ENCODE results near the gene MTIF3.

The MTIF3 gene

DNA sequence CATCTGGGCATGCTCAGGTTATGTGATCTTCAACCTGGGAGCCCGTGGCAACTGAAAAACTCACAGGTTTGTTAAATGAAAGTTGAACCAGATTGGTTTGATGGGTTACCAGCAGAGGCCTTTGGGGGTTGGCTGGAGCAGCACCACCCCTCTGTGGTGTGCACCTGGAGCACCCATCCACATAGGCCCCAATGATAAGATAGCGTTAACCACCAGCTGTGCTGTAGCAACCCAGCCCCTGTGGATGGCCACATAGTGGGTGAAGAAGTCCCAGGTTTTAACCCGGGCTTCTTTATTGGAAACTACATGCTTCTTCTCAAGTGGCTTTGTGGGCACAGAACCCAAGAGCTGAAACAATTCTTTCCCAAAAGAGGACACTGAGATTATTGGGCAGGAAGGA, 22.6 kb upstream of the MTIF3 start:
- H3K9me3 Mint-ChIP-seq: no peaks in the 10 kb centered on the region
- no peak for DNase-seq
- no peak overlapping the region for H3K27ac Mint-ChIP-seq
- H3K4me1 Mint-ChIP-seq (ENCODE audit: low read depth): peaks cover 16% of the 10 kb centered on the region
- H3K36me3 Mint-ChIP-seq (ENCODE audit: low read depth): no peaks in the 10 kb centered on the region
- no peaks in the 10 kb centered on the region for H3K27me3 Mint-ChIP-seq
- H3K4me3 Mint-ChIP-seq: no peak overlapping the region

DNA sequence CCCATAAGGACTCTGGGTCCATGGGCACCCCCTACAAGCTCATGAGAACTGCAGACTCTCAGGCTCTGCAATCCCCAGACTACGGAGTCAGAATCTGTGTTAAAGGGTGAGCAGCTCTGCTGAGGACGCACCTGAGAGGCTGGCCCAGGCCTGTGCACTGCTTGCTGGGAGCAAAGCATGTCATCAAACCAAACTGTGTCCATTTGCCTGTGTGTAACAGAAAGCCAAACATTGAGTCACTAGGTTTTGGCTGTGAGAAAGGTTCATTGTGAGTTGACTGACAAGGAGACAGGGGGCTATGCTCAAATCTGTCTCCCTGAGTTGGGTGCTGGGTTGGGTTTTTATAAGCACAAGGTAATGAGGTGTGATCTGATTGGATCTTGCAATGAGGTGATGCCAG, 22.1 kb upstream of the MTIF3 start:
- Mint-ChIP-seq H3K27ac (no peak overlapping the region), H3K4me3 (no peak overlapping the region), H3K4me1 (ENCODE audit: low read depth) (peaks cover 11% of the 10 kb centered on the region)

DNA sequence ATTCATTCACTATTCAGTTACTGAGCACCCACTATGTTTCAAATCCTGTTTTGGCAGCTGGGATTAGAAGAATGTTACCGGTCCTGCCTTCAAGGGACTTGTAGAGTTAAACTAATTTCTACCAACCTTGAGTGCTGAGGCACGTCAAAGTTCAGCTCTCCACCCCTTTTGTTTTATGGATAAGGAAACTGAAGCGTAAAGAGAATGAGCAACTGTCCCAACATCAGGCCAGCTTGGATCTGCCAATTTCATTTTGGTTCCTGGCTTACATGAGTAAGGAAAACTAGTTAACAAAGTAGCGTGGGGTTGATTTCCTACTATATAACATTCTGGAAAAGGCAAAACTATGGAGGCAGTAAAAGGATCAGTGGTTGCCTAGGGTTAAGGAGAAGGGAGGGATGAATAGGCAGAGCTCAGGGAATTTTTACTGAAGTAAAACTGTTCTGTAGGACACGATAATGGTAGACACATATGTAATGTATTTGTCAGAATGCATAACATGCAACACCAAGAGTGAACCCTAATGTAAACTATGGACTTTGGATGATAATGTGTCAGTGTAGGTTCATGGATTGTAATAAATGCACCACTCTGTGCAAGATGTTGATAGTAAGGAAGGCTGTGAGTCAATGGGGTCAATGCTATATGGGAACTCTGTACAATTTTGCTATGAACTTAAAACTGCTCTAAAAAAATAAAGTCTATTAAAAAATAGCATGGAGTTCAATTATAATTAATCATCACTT, 19.9 kb upstream of the MTIF3 start:
- H3K36me3 Mint-ChIP-seq (ENCODE audit: low read depth): no peaks in the 10 kb centered on the region
- H3K27ac Mint-ChIP-seq: no peak overlapping the region
- no peak overlapping the region for H3K4me3 Mint-ChIP-seq
- no peaks in the 10 kb centered on the region for H3K9me3 Mint-ChIP-seq
- H3K4me1 Mint-ChIP-seq (ENCODE audit: low read depth): peaks cover 7% of the 10 kb centered on the region
- no peak for DNase-seq
- H3K27me3 Mint-ChIP-seq: no peaks in the 10 kb centered on the region

More for the DNA sequence above, 22.1 kb upstream of the MTIF3 start:
- no peak for DNase-seq
- no peaks in the 10 kb centered on the region for H3K9me3 Mint-ChIP-seq
- no peaks in the 10 kb centered on the region for H3K27me3 Mint-ChIP-seq
- no peaks in the 10 kb centered on the region for H3K36me3 Mint-ChIP-seq (ENCODE audit: low read depth)

DNA sequence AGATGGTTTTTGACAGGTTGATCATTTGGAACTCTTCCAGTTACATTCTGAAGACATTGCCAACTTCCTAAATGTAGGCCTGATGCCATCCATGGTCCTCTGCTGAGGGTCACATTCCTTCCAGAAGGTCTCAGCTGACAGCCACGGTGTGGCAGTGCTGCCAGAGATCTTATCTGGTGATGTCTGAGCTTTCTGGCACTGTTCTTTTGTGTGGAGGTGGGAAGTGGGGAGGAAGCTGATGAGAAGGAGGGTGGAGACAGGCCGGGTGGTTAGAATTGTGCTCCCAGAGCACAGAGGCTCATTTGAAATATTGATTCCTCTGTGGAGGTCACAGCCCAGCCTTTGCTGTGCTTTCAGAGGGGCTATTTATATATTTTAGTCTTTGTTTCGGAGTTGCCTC, 16.1 kb upstream of the MTIF3 start:
- Mint-ChIP-seq H3K9me3 (no peaks in the 10 kb centered on the region), H3K27ac (no peak overlapping the region), H3K27me3 (no peaks in the 10 kb centered on the region), H3K4me3 (no peak overlapping the region), H3K36me3 (ENCODE audit: low read depth) (no peaks in the 10 kb centered on the region), H3K4me1 (ENCODE audit: low read depth) (peaks cover 3% of the 10 kb centered on the region)
- no peak for DNase-seq

DNA sequence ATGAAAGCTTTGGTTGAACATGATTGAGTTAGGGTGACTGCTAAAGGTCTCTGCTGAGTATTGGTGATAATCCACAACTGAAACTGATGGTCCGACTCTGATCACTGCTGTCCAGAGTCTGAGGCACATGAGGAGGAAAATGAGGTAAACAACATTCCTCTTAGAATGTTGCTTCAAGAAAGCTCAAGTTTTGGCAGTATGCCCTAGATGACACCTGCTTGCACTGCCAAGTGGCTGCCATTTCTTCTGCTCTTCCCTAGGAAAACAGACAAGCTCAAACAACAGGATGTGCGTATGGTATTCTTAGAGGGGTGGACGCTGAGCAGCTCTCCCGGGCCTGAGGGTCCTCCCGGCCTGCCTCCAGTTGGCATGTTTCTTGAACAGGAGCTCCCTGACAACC, 15.2 kb upstream of the MTIF3 start:
- H3K4me1 Mint-ChIP-seq (ENCODE audit: low read depth): peaks cover 3% of the 10 kb centered on the region
- H3K4me3 Mint-ChIP-seq: no peak overlapping the region
- H3K27ac Mint-ChIP-seq: no peak overlapping the region
- H3K9me3 Mint-ChIP-seq: no peaks in the 10 kb centered on the region
- no peaks in the 10 kb centered on the region for H3K36me3 Mint-ChIP-seq (ENCODE audit: low read depth)
- no peak for DNase-seq
- H3K27me3 Mint-ChIP-seq: no peaks in the 10 kb centered on the region

DNA sequence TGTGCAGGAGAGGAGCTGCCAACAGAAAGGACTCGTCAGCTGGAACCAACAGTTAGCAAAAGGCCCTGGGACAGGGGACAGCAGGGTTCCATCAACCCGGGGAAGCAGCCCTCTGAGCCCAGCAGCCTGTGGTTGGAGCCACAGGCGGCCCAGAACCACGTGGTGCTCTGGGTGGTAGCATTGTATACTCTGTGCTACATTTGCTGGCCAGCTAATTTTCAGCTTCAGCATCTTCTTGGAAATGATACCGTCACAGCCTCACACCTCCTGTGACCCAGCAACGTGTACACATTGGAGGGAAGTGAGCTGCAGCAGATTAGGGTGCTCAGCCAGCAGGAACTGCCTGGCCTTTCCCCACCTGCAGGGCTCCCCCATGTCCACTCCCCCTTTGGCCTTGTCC, 13.1 kb upstream of the MTIF3 start:
- Mint-ChIP-seq H3K9me3 (no peaks in the 10 kb centered on the region), H3K4me3 (no peak overlapping the region), H3K36me3 (ENCODE audit: low read depth) (no peaks in the 10 kb centered on the region), H3K4me1 (ENCODE audit: low read depth) (peaks cover 3% of the 10 kb centered on the region), H3K27ac (no peak overlapping the region), H3K27me3 (no peaks in the 10 kb centered on the region)
- DNase-seq: no peak

DNA sequence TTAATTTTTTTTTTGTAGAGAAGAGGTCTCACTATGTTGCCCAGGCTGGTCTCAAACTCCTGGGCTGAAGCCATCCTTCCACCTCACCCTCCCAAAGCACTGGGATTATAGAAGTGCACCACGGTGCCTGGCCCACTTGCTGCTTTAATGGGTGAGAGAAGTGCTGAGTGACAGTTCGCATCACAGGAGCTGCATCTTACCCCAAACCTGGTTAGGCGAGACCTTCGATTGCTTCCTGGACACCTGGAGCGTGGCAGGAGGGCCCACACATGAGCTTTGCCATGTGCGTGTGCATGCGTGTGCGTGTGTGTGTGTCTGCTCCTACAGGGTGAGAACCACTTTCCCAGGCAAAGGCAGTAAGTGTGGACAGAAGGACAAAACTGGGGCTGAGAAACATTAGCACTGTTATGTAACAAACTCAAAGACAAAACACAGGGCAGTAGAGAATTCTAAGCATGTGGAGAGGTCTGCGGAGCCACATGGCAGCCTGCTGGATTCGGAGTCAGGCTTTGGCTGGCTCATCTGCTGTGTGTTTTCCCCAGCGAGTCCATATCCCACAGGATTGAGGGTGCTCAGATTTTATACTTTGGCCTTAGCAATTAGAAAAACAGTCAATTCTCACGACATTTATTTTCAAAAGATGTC, 11.7 kb upstream of the MTIF3 start:
- no peak for DNase-seq
- no peaks in the 10 kb centered on the region for H3K27me3 Mint-ChIP-seq
- H3K4me1 Mint-ChIP-seq (ENCODE audit: low read depth): peaks cover 3% of the 10 kb centered on the region
- H3K27ac Mint-ChIP-seq: no peak overlapping the region
- no peaks in the 10 kb centered on the region for H3K36me3 Mint-ChIP-seq (ENCODE audit: low read depth)
- H3K4me3 Mint-ChIP-seq: no peak overlapping the region
- H3K9me3 Mint-ChIP-seq: no peaks in the 10 kb centered on the region

DNA sequence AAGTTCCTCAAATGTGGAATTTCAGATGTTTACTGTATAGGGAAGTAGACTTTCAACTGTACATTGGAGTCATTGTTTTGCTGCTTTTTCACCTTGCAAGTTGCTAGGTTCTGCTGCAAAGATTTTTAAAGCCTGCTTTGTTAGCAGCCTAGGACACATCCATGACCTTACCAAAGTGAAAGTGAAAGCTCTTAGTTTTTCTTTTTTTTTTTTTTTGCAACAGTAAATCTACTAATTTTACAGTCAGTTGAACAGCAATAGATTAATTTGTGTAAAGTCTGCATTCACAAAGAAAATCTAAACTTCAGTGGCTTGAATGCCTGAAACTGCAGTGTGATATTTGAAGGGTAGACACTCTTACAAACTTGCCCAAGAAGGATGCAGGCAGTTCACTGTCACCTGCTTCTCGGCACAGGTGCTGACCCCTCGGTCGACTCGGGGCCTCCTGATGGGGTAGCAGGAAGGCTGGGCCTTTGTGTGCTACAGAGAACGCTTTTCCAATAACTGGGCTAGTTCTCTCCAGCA, 5.0 kb upstream of the MTIF3 start:
- peak overlapping the region; percentile 85 for H3K4me3 Mint-ChIP-seq

DNA sequence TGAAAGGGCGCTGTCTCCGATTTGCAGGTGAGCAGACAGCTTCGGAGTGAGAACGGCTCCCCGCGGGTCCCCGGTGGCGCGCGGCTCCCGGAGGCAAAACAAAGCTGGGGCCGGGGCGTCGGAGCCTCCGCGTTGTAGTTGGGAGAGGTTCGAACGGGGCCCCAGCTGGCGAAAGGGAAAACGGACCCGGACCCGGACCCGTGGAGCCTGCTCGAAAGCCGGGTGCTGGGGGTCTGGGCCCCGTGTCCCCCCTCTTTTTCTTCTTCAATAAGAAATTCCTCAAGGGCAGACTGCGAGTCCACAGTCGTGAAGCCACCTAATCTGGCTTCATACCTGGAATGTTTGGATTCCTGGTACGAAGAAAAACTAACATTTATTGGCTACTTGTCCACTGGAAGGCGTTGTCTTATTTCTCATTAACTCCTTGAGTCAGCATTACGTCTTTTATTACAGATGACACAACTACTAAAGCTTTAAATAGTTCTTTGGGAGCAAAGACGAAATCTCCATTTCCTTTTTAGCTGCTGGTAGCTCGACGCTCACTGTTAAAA, 632 bp upstream of the MTIF3 start:
- peak overlapping the region; percentile 96 for H3K27ac Mint-ChIP-seq
- H3K4me1 Mint-ChIP-seq (ENCODE audit: low read depth): peaks cover 57% of the 10 kb centered on the region
- no peaks in the 10 kb centered on the region for H3K27me3 Mint-ChIP-seq
- H3K36me3 Mint-ChIP-seq (ENCODE audit: low read depth): peaks cover 19% of the 10 kb centered on the region
- H3K4me3 Mint-ChIP-seq: peak overlapping the region; percentile 87
- peak; percentile 63 for DNase-seq
- H3K9me3 Mint-ChIP-seq: no peaks in the 10 kb centered on the region

More for the DNA sequence above, 5.0 kb upstream of the MTIF3 start:
- no peaks in the 10 kb centered on the region for H3K27me3 Mint-ChIP-seq
- peak; percentile 50 for DNase-seq
- no peaks in the 10 kb centered on the region for H3K9me3 Mint-ChIP-seq
- H3K27ac Mint-ChIP-seq: peak overlapping the region; percentile 98
- peaks cover 7% of the 10 kb centered on the region for H3K36me3 Mint-ChIP-seq (ENCODE audit: low read depth)
- peaks cover 32% of the 10 kb centered on the region for H3K4me1 Mint-ChIP-seq (ENCODE audit: low read depth)

DNA sequence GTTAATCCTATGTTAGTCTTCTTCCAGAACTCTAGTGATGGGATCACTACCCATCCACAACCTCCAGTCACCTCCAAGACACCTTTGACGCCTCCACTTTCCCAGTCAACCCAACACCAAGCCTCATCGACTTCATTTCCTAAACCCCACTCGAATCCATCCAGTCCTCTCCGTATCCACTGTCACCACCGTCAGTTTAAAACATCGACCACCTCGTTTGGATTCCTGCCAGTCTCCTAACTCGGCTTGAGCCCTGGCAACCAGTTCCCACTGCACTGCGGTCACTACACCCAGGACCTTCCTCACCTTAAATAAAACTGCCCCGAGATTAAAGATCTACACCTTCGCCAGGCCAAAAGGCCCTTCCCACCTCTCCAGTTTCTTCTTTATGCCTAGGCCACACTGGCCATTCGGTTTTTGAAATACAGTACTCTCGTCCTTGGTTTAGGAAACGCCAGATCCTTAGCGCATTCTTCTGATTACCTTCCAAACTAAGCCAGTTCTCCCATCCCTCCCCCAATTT, 1.2 kb downstream of the MTIF3 start:
- Mint-ChIP-seq H3K4me1 (ENCODE audit: low read depth) (peaks cover 53% of the 10 kb centered on the region), H3K36me3 (ENCODE audit: low read depth) (peaks cover 20% of the 10 kb centered on the region), H3K9me3 (no peaks in the 10 kb centered on the region), H3K4me3 (peak overlapping the region; percentile 87), H3K27me3 (no peaks in the 10 kb centered on the region), H3K27ac (peak overlapping the region; percentile 96)
- no peak for DNase-seq

DNA sequence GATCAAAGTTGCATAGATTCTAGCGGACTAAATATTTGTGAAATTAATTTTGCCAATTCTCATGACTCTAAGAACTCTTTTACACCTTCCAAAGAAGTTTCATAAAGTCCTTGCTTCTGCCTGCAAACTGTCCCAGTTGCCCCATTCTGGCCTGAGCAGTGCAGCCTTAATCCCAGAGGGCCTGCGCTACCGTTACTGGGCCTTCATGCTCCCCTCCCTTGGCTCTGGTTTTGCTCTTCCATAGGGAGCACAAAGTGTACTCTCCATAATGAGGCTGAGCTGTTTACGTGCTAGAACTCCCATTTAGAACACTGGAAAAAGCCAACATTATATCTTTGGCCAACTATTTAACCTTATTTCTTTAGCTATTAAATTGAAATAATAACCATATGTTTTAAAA, 2.1 kb downstream of the MTIF3 start:
- Mint-ChIP-seq H3K9me3 (no peaks in the 10 kb centered on the region), H3K27me3 (no peaks in the 10 kb centered on the region), H3K4me1 (ENCODE audit: low read depth) (peaks cover 53% of the 10 kb centered on the region), H3K4me3 (peak overlapping the region; percentile 87), H3K36me3 (ENCODE audit: low read depth) (peaks cover 20% of the 10 kb centered on the region), H3K27ac (peak overlapping the region; percentile 96)
- DNase-seq: no peak

DNA sequence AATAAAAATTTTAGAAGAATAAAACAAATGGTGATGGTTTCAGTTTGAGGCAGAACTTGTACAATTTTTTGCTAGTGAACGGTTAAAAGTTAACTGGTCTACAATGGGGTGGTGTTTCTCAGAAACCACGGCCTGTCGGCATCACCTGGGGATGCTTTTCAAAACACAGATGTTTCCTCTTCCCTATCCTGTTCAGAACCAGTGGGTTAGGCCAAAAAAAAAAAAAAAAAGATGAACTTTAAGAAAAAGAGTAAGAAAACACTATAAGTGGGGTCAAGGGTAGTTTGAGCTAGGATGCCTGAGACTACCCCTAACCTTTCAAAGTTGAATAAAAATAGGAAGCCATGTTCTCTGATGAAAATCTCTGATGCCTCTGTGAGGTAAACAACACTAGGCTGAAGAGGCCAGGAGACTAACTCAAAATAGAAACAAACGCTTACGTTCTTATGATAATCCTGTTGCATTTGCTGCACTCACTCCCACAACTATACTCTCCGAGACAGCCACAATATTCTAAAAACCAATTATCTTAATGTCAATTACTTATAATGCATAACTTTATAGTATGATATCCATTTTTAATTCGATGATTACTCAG, 3.3 kb downstream of the MTIF3 start:
- peaks cover 25% of the 10 kb centered on the region for H3K36me3 Mint-ChIP-seq (ENCODE audit: low read depth)
- peaks cover 63% of the 10 kb centered on the region for H3K4me1 Mint-ChIP-seq (ENCODE audit: low read depth)
- H3K4me3 Mint-ChIP-seq: peak overlapping the region; percentile 71
- H3K27ac Mint-ChIP-seq: peak overlapping the region; percentile 96
- H3K9me3 Mint-ChIP-seq: no peaks in the 10 kb centered on the region
- DNase-seq: no peak
- no peaks in the 10 kb centered on the region for H3K27me3 Mint-ChIP-seq

DNA sequence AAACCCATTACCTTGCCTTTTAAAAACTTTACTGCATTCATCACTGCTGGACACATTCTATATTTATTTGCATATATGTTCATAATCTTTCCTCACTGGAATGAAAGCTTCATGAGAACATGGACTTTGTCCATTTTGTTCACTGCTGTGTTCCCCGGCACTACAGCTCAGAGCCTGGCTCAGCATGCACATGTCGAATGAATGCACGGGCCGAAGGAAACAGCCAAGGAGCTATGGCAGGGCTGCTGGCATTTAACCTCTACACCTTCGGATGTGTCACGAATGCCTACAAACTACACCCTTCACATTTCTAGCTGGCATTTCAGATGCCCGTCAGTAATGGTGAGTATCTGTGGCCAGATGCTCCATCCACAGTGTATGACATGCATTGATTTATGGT, 7.6 kb downstream of the MTIF3 start:
- Mint-ChIP-seq H3K27me3 (no peaks in the 10 kb centered on the region), H3K4me3 (peak overlapping the region; percentile 45), H3K9me3 (no peaks in the 10 kb centered on the region), H3K36me3 (ENCODE audit: low read depth) (peaks cover 45% of the 10 kb centered on the region), H3K4me1 (ENCODE audit: low read depth) (peaks cover 72% of the 10 kb centered on the region), H3K27ac (peak overlapping the region; percentile 78)
- no peak for DNase-seq

DNA sequence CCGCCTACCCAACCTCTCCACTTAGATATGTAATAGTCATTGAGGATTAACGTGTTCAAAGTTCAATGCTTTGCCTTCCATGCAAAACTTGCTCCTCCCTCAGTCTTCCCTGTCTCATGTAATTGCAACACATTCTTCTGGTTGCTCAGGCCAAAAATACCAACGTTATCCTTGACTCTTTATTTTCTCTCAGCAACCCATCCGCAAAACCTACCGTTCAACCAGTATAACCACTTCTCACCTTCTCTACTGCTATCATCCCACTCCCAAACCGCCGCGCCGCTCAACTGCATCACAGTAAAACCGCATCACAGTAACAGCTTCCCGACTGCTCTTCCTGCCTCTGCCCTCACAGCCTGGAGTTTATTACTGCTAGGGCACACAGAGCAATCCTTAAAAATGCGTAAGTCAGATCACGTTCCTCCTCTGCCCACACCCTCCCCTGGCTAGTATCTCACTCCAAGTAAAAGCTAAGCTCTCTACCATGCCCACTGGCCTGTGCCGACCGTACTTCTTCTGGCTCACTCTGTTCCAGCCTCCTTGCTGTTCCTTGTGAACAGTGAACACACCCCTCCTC, 8.2 kb downstream of the MTIF3 start:
- peak overlapping the region; percentile 78 for H3K27ac Mint-ChIP-seq
- no peaks in the 10 kb centered on the region for H3K9me3 Mint-ChIP-seq
- peaks cover 51% of the 10 kb centered on the region for H3K36me3 Mint-ChIP-seq (ENCODE audit: low read depth)
- peaks cover 70% of the 10 kb centered on the region for H3K4me1 Mint-ChIP-seq (ENCODE audit: low read depth)
- peak overlapping the region; percentile 45 for H3K4me3 Mint-ChIP-seq
- DNase-seq: peak; percentile 48
- no peaks in the 10 kb centered on the region for H3K27me3 Mint-ChIP-seq

Measured in activated T-cell treated with anti-CD3 and anti-CD28 coated beads, Interleukin-2, amount 50 U/mL, for 24 hours (primary cell).